Keratinocyte (primary cell): ENCODE results near the gene C16orf96. TPM values are rescaled to one million over a fixed set of nuclear protein-coding genes. Genes with fewer than 3 reads are reported as not detected.

Source experiments
- DNase-seq: peaks from one replicate; pipeline ENCODE4 v3.0.0-alpha.2; 2011; ENCODE audit warnings: low read depth, missing footprints, low spot score
- FAIRE-seq: peaks from 2 replicates; lab custom pipeline; 2011; peaks lifted over from hg19 to GRCh38; lab: Jason Lieb, UNC
- H2AFZ ChIP-seq: 2 replicates; pipeline ENCODE4 v1.6.0; 2012; ENCODE audit warnings: low read length, control low read depth, inconsistent platforms; ENCODE audit not compliant: control insufficient read depth
- H3K27ac ChIP-seq: 2 replicates; pipeline ENCODE4 v1.5.1; 2011; ENCODE audit warnings: low read length; ENCODE audit not compliant: control insufficient read depth, insufficient read depth
- H3K27me3 ChIP-seq: 3 replicates; pipeline ENCODE4 v1.6.0; 2011; ENCODE audit warnings: low read length; ENCODE audit not compliant: control insufficient read depth, insufficient read depth; ENCODE audit errors: extremely low read depth
- H3K36me3 ChIP-seq, 2 experiments: 2 replicates in 1 of 2; 3 replicates in 1 of 2; pipeline ENCODE4 v1.5.1; 2011; ENCODE audit warnings: low read length in 2 of 2, mild to moderate bottlenecking in 1 of 2; ENCODE audit not compliant: control insufficient read depth in 2 of 2, insufficient read depth in 2 of 2; ENCODE audit errors: extremely low read depth in 1 of 2
- H3K4me1 ChIP-seq: 3 replicates; pipeline ENCODE4 v1.5.1; 2011; ENCODE audit warnings: low read length; ENCODE audit not compliant: control insufficient read depth, insufficient read depth; ENCODE audit errors: extremely low read depth
- H3K4me2 ChIP-seq: 3 replicates; pipeline ENCODE4 v1.6.0; 2011; ENCODE audit warnings: low read depth, low read length; ENCODE audit not compliant: control insufficient read depth, insufficient read depth; ENCODE audit errors: extremely low read depth
- H3K4me3 ChIP-seq, 3 experiments: fragments of 200-600 bp in 1 of 3; sonication (generic) in 1 of 3; 2 replicates in 2 of 3; 3 replicates in 1 of 3; pipeline ENCODE4 v1.5.1; 2011 to 2016; ENCODE audit warnings: low read length in 3 of 3, mild to moderate bottlenecking in 3 of 3, control low read depth in 2 of 3, inconsistent platforms in 1 of 3, low read depth in 1 of 3, mixed read lengths in 1 of 3, mixed run types in 1 of 3, moderate library complexity in 1 of 3; ENCODE audit not compliant: control insufficient read depth in 2 of 3, insufficient read depth in 2 of 3; ENCODE audit errors: extremely low read depth in 1 of 3
- H3K79me2 ChIP-seq: 2 replicates; pipeline ENCODE4 v1.6.0; 2012; ENCODE audit warnings: low read length; ENCODE audit not compliant: control insufficient read depth, insufficient read depth
- H3K9ac ChIP-seq: 3 replicates; pipeline ENCODE4 v1.6.0; 2011; ENCODE audit warnings: low read length; ENCODE audit not compliant: control insufficient read depth, insufficient read depth; ENCODE audit errors: extremely low read depth
- H3K9me1 ChIP-seq: 3 replicates; pipeline ENCODE4 v1.6.0; 2011; ENCODE audit warnings: low read length; ENCODE audit not compliant: control insufficient read depth, insufficient read depth; ENCODE audit errors: extremely low read depth
- H3K9me3 ChIP-seq: 2 replicates; pipeline ENCODE4 v1.5.1; 2012; ENCODE audit warnings: low read depth, low read length; ENCODE audit not compliant: control insufficient read depth
- H4K20me1 ChIP-seq: 3 replicates; pipeline ENCODE4 v1.6.0; 2011; ENCODE audit warnings: low read length; ENCODE audit not compliant: control insufficient read depth, insufficient read depth; ENCODE audit errors: extremely low read depth
- EZH2 ChIP-seq: IDR thresholded peaks from one replicate; pipeline ENCODE4 v1.6.1; 2012; ENCODE audit warnings: inconsistent platforms, mild to moderate bottlenecking, low read length, moderate library complexity
- dilution Hi-C: fragments of 300-500 bp; cut with MboI; formaldehyde crosslinking; loops from one replicate; pipeline ENCODE4 v1.7.0; 2020; ENCODE audit warnings: low sequenced_read_pairs; ENCODE audit not compliant: extremely low pct_ligation_motif_present
- polyA plus RNA-seq, 5 experiments: library from polyadenylated mRNA; depleted of rRNA in 3 of 5; stranded (reverse) in 3 of 5; stranded (forward) in 1 of 5; unstranded in 1 of 5; fragments of >200 nt; gene quantifications; 1 replicate in 1 of 5; 2 replicates in 3 of 5; 3 replicates in 1 of 5; pipeline versions ENCODE4 v1.2.1 to v1.2.3, GENCODE V29; 2011 to 2012; ENCODE audit warnings: missing spikeins in 2 of 5, low read depth in 1 of 5, low replicate concordance in 1 of 5
- TF ChIP-seq, protein P1 (sequence below), 3 experiments: IDR thresholded peaks in 1 of 3; conservative IDR thresholded peaks in 1 of 3; optimal IDR thresholded peaks in 1 of 3; 2 replicates in 2 of 3; 3 replicates in 1 of 3; pipeline versions ENCODE3 to v1.5.1; 2011; ENCODE audit warnings: low read length in 3 of 3, mild to moderate bottlenecking in 3 of 3, moderate library complexity in 2 of 3, control low read depth in 1 of 3, inconsistent platforms in 1 of 3; ENCODE audit not compliant: insufficient read depth in 2 of 3; ENCODE audit errors: extremely low read depth in 1 of 3

Gene C16orf96
- polyA plus RNA-seq, 1 donor (not counting 4 experiments of a cell fraction or from before 2014, with no cell fraction given): not detected

DNA sequence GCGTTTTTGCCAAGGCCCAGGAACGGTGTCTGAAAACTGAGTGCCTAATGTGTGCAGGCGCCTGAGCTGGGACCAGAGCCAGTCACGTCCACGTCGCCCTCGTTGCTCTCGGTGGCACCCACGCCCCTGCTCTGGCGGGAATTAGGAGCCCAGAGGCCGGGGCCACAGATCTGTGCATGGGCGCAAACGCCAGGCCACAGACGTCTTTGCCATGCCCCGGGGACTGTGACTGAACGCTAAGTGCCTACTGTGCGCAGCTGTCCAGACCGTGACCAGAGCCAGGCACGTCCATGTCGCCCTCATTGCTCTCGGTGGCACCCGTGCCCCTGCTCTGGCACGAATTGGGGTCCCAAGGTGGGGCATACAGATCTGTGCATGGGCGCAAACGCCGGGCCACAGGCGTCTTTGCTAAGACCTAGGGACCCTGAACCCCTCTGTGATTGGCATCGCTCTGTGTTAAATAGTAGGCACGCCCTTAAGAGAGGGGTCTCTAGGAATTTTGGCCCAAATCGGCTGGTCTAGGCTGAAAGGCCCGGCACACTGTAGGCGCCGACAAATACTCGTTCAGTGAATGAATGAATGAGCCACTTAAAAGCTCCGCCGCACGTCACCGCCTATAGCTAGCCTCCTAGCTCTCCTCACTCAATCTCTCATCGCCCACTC is 59.4 kb downstream of the C16orf96 start:
- DNase-seq (no peak), FAIRE-seq (no peak)
- Histone ChIP-seq H3K36me3 (peaks cover 0 to under 1% of the 10 kb centered on the region in 2 experiments), H3K4me3 (peak overlapping the region; percentile 1 to 57 (median 32)), H3K4me2 (peak overlapping the region; percentile 88), H3K9me3 (no peaks in the 10 kb centered on the region), H2AFZ (peak overlapping the region; percentile 95), H4K20me1 (no peaks in the 10 kb centered on the region), H3K9me1 (no peaks in the 10 kb centered on the region), H3K9ac (peak overlapping the region; percentile 73), H3K4me1 (peaks cover 38% of the 10 kb centered on the region), H3K27ac (peak overlapping the region; percentile 84), H3K79me2 (peaks cover 34% of the 10 kb centered on the region), H3K27me3 (no peaks in the 10 kb centered on the region)
- dilution Hi-C loops: no loop called here
- TF ChIP-seq EZH2: no peak
- TF ChIP-seq, protein P1, sequence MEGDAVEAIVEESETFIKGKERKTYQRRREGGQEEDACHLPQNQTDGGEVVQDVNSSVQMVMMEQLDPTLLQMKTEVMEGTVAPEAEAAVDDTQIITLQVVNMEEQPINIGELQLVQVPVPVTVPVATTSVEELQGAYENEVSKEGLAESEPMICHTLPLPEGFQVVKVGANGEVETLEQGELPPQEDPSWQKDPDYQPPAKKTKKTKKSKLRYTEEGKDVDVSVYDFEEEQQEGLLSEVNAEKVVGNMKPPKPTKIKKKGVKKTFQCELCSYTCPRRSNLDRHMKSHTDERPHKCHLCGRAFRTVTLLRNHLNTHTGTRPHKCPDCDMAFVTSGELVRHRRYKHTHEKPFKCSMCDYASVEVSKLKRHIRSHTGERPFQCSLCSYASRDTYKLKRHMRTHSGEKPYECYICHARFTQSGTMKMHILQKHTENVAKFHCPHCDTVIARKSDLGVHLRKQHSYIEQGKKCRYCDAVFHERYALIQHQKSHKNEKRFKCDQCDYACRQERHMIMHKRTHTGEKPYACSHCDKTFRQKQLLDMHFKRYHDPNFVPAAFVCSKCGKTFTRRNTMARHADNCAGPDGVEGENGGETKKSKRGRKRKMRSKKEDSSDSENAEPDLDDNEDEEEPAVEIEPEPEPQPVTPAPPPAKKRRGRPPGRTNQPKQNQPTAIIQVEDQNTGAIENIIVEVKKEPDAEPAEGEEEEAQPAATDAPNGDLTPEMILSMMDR (optimal IDR thresholded peaks at IDR 0.05 in 1 of 3, IDR thresholded peaks at IDR 0.05 in 1 of 3, conservative IDR thresholded peaks at IDR 0.05 in 1 of 3; ENCODE audit: extremely low read depth in 1 of 3, insufficient read depth in 2 of 3, low read length in 3 of 3): no peak

- Histone ChIP-seq H3K79me2 (peaks cover 28% of the 10 kb centered on the region), H3K4me2 (peak overlapping the region; percentile 88), H3K36me3 (no peaks in the 10 kb centered on the region), H3K4me1 (peaks cover 38% of the 10 kb centered on the region), H3K9me1 (no peaks in the 10 kb centered on the region), H4K20me1 (no peaks in the 10 kb centered on the region), H3K27ac (peak overlapping the region; percentile 85), H3K4me3 (peak overlapping the region; percentile 56 to 83 (median 81)), H3K9ac (peak overlapping the region; percentile 87), H2AFZ (peak overlapping the region; percentile 95), H3K9me3 (no peaks in the 10 kb centered on the region), H3K27me3 (no peaks in the 10 kb centered on the region)
- dilution Hi-C loops: no loop called here
- TF ChIP-seq, protein P1 (optimal IDR thresholded peaks at IDR 0.05 in 1 of 3, IDR thresholded peaks at IDR 0.05 in 1 of 3, conservative IDR thresholded peaks at IDR 0.05 in 1 of 3; ENCODE audit: extremely low read depth in 1 of 3, insufficient read depth in 2 of 3, low read length in 3 of 3): peak in 1 of 3 experiments; percentile 51
- no peak for TF ChIP-seq EZH2
- peak; percentile 82 for FAIRE-seq
- peak; percentile 98 for DNase-seq
These were observed 60.1 kb downstream of the C16orf96 start for GRCh38 chr16:4616047-4616811.
